Sigmoid colon (tissue), 7 donors: ENCODE results near the gene GPATCH8. TPM values are rescaled to one million over a fixed set of nuclear protein-coding genes. Genes with fewer than 3 reads are reported as not detected.
A peak's percentile ranks its signal among the peaks of the same experiment; 100 is the strongest.

Experiments used
- DNase-seq: peaks from one replicate; pipeline ENCODE4 v3.0.0-alpha.2; 2019
- H3K27ac ChIP-seq, 4 donors: fragments of 200-600 bp; sonication (generic); one replicate each; pipeline ENCODE4 v1.5.1; 2016 to 2019; ENCODE audit warnings: mild to moderate bottlenecking in 1 of 4
- H3K27me3 ChIP-seq, 3 donors: fragments of 200-600 bp; sonication (generic); one replicate each; pipeline ENCODE4 v1.5.1; 2019; ENCODE audit warnings: mild to moderate bottlenecking in 1 of 3
- H3K36me3 ChIP-seq, 4 donors: fragments of 200-600 bp; sonication (generic); one replicate each; pipeline ENCODE4 v1.5.1; 2016 to 2019
- H3K4me1 ChIP-seq, 4 donors: fragments of 200-600 bp; sonication (generic); one replicate each; pipeline ENCODE4 v1.5.1; 2017 to 2019
- H3K4me3 ChIP-seq, 4 donors: fragments of 200-600 bp; sonication (generic); one replicate each; pipeline ENCODE4 v1.5.1; 2017 to 2019; ENCODE audit warnings: mild to moderate bottlenecking in 2 of 4, moderate library complexity in 1 of 4
- H3K9me3 ChIP-seq, 4 donors: fragments of 200-600 bp in 3 of 4; sonication (generic) in 3 of 4; one replicate each; pipeline versions ENCODE4 v1.5.1 to v1.6.1; 2013 to 2019
- CTCF ChIP-seq, 4 experiments: fragments of 450-650 bp in 3 of 4; fragments of 200-600 bp in 1 of 4; IDR thresholded peaks; one replicate each; pipeline ENCODE4 v1.5.1; 2016 to 2019; ENCODE audit warnings: antibody characterized with exemption in 4 of 4, mild to moderate bottlenecking in 3 of 4, moderate library complexity in 2 of 4
- EP300 ChIP-seq, 4 donors: sonication (generic); formaldehyde crosslinking; IDR thresholded peaks; one replicate each; pipeline ENCODE4 v1.6.1; 2017; ENCODE audit warnings: antibody characterized with exemption in 4 of 4
- POLR2A ChIP-seq, 2 donors: fragments of 450-650 bp; IDR thresholded peaks; one replicate each; pipeline ENCODE4 v1.6.1; 2016; ENCODE audit warnings: antibody characterized with exemption in 2 of 2, mild to moderate bottlenecking in 2 of 2, moderate library complexity in 2 of 2
- POLR2AphosphoS5 ChIP-seq, 4 donors: sonication (generic); formaldehyde crosslinking; IDR thresholded peaks; one replicate each; pipeline ENCODE4 v1.6.1; 2017; ENCODE audit warnings: antibody characterized with exemption in 4 of 4
- WGBS, 2 donors: extraction: QIAGEN DNeasy Blood & Tissue Kit; methylation state at CpG; one replicate each; pipeline ENCODE4 v1.1.7; 2013; 5-methylcytosine and 5-hydroxymethylcytosine counted together
- intact Hi-C: fragments of 100-400 bp; cut with DNase I; formaldehyde crosslinking; loops from one replicate; pipeline ENCODE4 v1.15.1; 2023
- polyA plus RNA-seq, 3 donors: library from polyadenylated mRNA; stranded (reverse); fragments of 200-250 nt; gene quantifications; one replicate each; pipeline ENCODE4 v1.2.3, GENCODE V29; 2013
- total RNA-seq, 4 donors: library from RNA; depleted of rRNA; stranded (reverse); fragments of >200 nt; gene quantifications; one replicate each; pipeline ENCODE4 v1.1.0, GENCODE V29; 2016
- donor health status: healthy with polysubstance abuse.
- donor health status: Bipolar disorder and iron deficiency.
- donor health status: healthy.

The GPATCH8 gene
- total and polyA plus RNA-seq, 7 donors: 4.8 to 43.2 (median 27.5) TPM

DNA sequence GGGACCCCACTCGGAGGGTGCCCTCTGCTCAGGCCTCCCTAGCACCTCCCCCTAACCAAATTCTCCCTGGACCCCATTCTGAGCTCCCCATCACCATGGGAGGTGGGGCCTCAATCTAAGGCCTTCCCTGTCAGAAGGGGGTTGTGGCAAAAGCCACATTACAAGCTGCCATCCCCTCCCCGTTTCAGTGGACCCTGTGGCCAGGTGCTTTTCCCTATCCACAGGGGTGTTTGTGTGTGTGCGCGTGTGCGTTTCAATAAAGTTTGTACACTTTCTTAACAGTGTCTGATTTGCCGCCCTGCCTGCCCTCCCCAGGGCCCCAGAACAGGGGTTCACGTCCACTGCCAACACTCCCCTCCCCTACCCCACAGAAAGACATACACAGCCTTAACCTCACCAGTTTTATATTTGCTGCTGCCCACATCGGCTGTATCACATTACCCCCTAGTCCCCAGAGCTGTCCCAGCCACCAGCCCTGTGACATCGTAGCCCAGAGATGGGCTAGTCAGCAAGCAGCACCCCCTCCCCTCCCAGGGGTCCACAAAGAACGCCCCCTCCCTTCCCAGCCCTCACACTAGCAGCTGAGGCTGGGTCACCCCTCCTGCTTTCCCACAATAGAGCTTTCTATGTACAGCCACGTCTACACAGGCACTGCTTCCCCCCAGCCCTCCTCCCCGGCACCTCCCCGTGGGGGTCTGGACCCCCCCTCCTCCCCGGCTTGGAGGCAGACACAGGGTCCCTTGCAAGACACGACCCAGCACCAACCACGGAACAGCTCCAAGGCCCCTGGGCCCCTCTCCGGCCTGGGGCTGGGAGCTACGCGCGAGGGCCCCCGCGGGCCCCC lies 150.2 kb downstream of the GPATCH8 start:
- no peaks in the 10 kb centered on the region for H3K27me3 ChIP-seq
- TF ChIP-seq POLR2AphosphoS5 (IDR thresholded peaks at IDR 0.05): no peak
- no peak for TF ChIP-seq EP300 (IDR thresholded peaks at IDR 0.05)
- TF ChIP-seq CTCF (IDR thresholded peaks at IDR 0.05): no peak
- no peak for TF ChIP-seq POLR2A (IDR thresholded peaks at IDR 0.05)
- peaks cover 0 to 43% (median 29%) of the 10 kb centered on the region in 4 donors for H3K36me3 ChIP-seq
- 52 to 56% methylated on average over 22 of the region's 22 CpGs for WGBS, 2 donors
- DNase-seq: no peak
- H3K27ac ChIP-seq: peak overlapping the region in 3 of 4 donors; percentile 44 to 58 (median 53)
- H3K4me3 ChIP-seq: peak overlapping the region in 3 of 4 donors; percentile 37 to 52 (median 50)
- no peaks in the 10 kb centered on the region for H3K9me3 ChIP-seq
- intact Hi-C loops: no loop called here
- H3K4me1 ChIP-seq: peaks cover 0 to 7% (median 6%) of the 10 kb centered on the region in 4 donors

GRCh38 chr17:44351961-44352827 lies 151.0 kb downstream of the GPATCH8 start:
- Histone ChIP-seq H3K27me3 (no peaks in the 10 kb centered on the region), H3K9me3 (no peaks in the 10 kb centered on the region), H3K4me3 (no peak overlapping the region), H3K4me1 (peaks cover 0 to 7% (median 6%) of the 10 kb centered on the region in 4 donors), H3K36me3 (peaks cover 0 to 43% (median 29%) of the 10 kb centered on the region in 4 donors), H3K27ac (no peak overlapping the region)
- DNase-seq: no peak
- intact Hi-C loops: no loop called here
- 88 to 89% methylated on average over 36 of the region's 36 CpGs for WGBS, 2 donors
- TF ChIP-seq POLR2AphosphoS5 (IDR thresholded peaks at IDR 0.05) (no peak), CTCF (IDR thresholded peaks at IDR 0.05) (no peak), EP300 (IDR thresholded peaks at IDR 0.05) (no peak), POLR2A (IDR thresholded peaks at IDR 0.05) (no peak)

- WGBS, 2 donors: 91 to 93% methylated on average over 8 of the region's 8 CpGs
- Histone ChIP-seq H3K27me3 (no peaks in the 10 kb centered on the region), H3K9me3 (no peaks in the 10 kb centered on the region), H3K4me1 (peaks cover 0 to 7% (median 6%) of the 10 kb centered on the region in 4 donors), H3K27ac (no peak overlapping the region), H3K36me3 (peaks cover 0 to 43% (median 29%) of the 10 kb centered on the region in 4 donors), H3K4me3 (no peak overlapping the region)
- TF ChIP-seq CTCF (IDR thresholded peaks at IDR 0.05) (no peak), POLR2A (IDR thresholded peaks at IDR 0.05) (no peak), POLR2AphosphoS5 (IDR thresholded peaks at IDR 0.05) (no peak), EP300 (IDR thresholded peaks at IDR 0.05) (no peak)
- DNase-seq: no peak
- intact Hi-C loops: no loop called here
These were observed 151.7 kb downstream of the GPATCH8 start for GRCh38 chr17:44351464-44351863.

DNA sequence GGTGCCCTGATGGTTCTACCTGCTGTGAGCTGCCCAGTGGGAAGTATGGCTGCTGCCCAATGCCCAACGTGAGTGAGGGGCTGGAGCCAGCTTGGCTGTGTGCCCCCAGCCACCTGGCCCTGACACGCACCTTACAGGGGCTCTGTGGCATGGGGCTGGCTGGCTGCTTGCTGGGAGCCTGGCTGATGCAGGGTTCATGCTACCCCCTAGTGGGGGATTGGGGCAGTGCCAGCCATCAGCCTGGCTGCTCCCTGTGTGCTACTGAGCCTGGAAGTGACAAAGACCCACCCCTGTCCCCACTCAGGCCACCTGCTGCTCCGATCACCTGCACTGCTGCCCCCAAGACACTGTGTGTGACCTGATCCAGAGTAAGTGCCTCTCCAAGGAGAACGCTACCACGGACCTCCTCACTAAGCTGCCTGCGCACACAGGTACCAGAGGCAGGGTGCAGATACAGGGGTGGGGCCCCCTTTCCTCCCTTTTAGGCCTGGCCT lies 152.4 kb downstream of the GPATCH8 start:
- Histone ChIP-seq H3K27ac (no peak overlapping the region), H3K27me3 (no peaks in the 10 kb centered on the region), H3K36me3 (peaks cover 0 to 43% (median 29%) of the 10 kb centered on the region in 4 donors), H3K9me3 (no peaks in the 10 kb centered on the region), H3K4me1 (peaks cover 0 to 14% (median 12%) of the 10 kb centered on the region in 4 donors), H3K4me3 (no peak overlapping the region)
- intact Hi-C loops: no loop called here
- no peak for TF ChIP-seq POLR2A (IDR thresholded peaks at IDR 0.05)
- no peak for TF ChIP-seq POLR2AphosphoS5 (IDR thresholded peaks at IDR 0.05)
- TF ChIP-seq EP300 (IDR thresholded peaks at IDR 0.05): no peak
- peak; percentile 31 to 77 (median 46) for TF ChIP-seq CTCF (IDR thresholded peaks at IDR 0.05)
- WGBS, 2 donors: 62 to 69% methylated on average over 6 of the region's 6 CpGs
- no peak for DNase-seq
